GM12878 (cell line): Measurements from ENCODE around the gene LEF1. TPM values are rescaled to one million over a fixed set of nuclear protein-coding genes. Genes with fewer than 3 reads are reported as not detected.

Experiments
- BCL11A ChIP-seq: IDR thresholded peaks from 2 replicates; pipeline ENCODE4 v1.6.1; 2011; ENCODE audit warnings: low read depth, low read length
- HDAC2 ChIP-seq: fragments of 200-600 bp; sonication (generic); IDR thresholded peaks from 2 replicates; pipeline ENCODE4 v1.6.1; 2017
- IRF4 ChIP-seq: IDR thresholded peaks from 2 replicates; pipeline ENCODE4 v1.6.1; 2011; ENCODE audit warnings: low read depth, low read length
- MEF2A ChIP-seq: IDR thresholded peaks from 2 replicates; pipeline ENCODE4 v1.6.1; 2011; ENCODE audit warnings: low read depth, mild to moderate bottlenecking, low read length, moderate library complexity; ENCODE audit not compliant: insufficient read depth
- REST ChIP-seq: IDR thresholded peaks from 2 replicates; pipeline ENCODE4 v1.6.1; 2012; ENCODE audit warnings: mild to moderate bottlenecking, low read depth, low read length
- SKIL ChIP-seq: fragments of 450-650 bp; IDR thresholded peaks from 2 replicates; pipeline ENCODE4 v1.6.1; 2017; ENCODE audit warnings: mild to moderate bottlenecking, low read depth, inconsistent platforms; ENCODE audit not compliant: poor library complexity, severe bottlenecking
- TAF1 ChIP-seq: IDR thresholded peaks from 2 replicates; pipeline ENCODE4 v1.6.1; 2011; ENCODE audit warnings: mild to moderate bottlenecking, low read depth, low read length, borderline replicate concordance
- ZNF207 ChIP-seq: fragments of 450-650 bp; IDR thresholded peaks from 2 replicates; pipeline ENCODE4 v1.6.1; 2014; ENCODE audit warnings: antibody characterized with exemption, mild to moderate bottlenecking, borderline replicate concordance
- polyA plus RNA-seq, 11 experiments: library from polyadenylated mRNA; depleted of rRNA in 4 of 11; unstranded in 6 of 11; stranded (reverse) in 5 of 11; fragments of >200 nt; fragmentation: Nextera tagmentation in 4 of 11; fragmentation: Illumina TruSeq in 1 of 11; extraction: Ambion mirVana in 4 of 11; extraction: Trizol in 1 of 11; gene quantifications; 1 replicate in 1 of 11; 2 replicates in 10 of 11; pipeline versions ENCODE4 v1.2.1 to v1.2.3, GENCODE V29; 2011 to 2016; ENCODE audit warnings: inconsistent platforms in 2 of 11, missing spikeins in 2 of 11, low read depth in 1 of 11
- total RNA-seq, 4 experiments: library from RNA; depleted of rRNA in 3 of 4; stranded (reverse); fragments of >200 nt in 3 of 4; fragmentation: Illumina TruSeq in 1 of 4; extraction: Trizol in 1 of 4; gene quantifications; 2 replicates each; pipeline versions ENCODE4 v1.2.1 to v1.2.3, GENCODE V29; 2013 to 2021

Gene LEF1
- total and polyA plus RNA-seq, 10 of the 15 experiments (the other 5 are each of a cell fraction or from before 2014, with no cell fraction given), result 10.2 to 38.1 (median 19.5) TPM

GRCh38 chr4:108094131-108094530, 74.6 kb downstream of the LEF1 start (continued):
- no peak for TF ChIP-seq BCL11A
- TF ChIP-seq IRF4, result no peak
- no peak for TF ChIP-seq HDAC2
- TF ChIP-seq TAF1, result no peak
- TF ChIP-seq REST, result no peak
- TF ChIP-seq MEF2A, result no peak
- TF ChIP-seq ZNF207, result no peak
- no peak for TF ChIP-seq SKIL
